ENCODE data around the gene MEGF10. TPM values are rescaled to one million over a fixed set of nuclear protein-coding genes. Genes with fewer than 3 reads are reported as not detected.
"Not testable (repeated sequence)": the region's sequence is repeated elsewhere in the genome, so short reads cannot be mapped to it uniquely, and the experiment has no call there.

The MEGF10 gene
- total RNA-seq, 1 donor from 2014 or later = not detected

DNA sequence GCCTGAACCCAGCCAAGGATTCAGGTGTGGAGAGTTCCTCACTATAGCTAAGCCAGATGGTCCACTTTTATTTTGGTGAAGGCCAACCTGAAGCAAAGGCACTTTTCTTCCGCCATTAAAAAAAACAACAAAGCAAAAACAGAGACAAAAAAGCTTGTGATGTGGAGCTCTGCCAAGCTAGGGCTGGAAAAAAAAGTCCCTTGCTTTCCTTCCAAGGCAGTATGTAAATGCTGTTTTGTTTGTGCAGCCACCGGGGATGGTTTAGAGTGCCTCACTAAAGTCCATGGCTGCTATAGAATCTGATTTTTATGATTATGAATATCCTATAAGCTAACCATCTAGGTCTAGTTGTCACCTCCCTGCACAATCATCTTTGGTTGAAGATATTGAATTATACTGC, 14.9 kb downstream of the MEGF10 start:
- TF ChIP-seq, protein P1, sequence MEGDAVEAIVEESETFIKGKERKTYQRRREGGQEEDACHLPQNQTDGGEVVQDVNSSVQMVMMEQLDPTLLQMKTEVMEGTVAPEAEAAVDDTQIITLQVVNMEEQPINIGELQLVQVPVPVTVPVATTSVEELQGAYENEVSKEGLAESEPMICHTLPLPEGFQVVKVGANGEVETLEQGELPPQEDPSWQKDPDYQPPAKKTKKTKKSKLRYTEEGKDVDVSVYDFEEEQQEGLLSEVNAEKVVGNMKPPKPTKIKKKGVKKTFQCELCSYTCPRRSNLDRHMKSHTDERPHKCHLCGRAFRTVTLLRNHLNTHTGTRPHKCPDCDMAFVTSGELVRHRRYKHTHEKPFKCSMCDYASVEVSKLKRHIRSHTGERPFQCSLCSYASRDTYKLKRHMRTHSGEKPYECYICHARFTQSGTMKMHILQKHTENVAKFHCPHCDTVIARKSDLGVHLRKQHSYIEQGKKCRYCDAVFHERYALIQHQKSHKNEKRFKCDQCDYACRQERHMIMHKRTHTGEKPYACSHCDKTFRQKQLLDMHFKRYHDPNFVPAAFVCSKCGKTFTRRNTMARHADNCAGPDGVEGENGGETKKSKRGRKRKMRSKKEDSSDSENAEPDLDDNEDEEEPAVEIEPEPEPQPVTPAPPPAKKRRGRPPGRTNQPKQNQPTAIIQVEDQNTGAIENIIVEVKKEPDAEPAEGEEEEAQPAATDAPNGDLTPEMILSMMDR (IDR thresholded peaks at IDR 0.05; ENCODE audit: insufficient read depth, low read length, severe bottlenecking) = no peak
- FAIRE-seq (no peak), DNase-seq (ENCODE audit: low read depth) (no peak)
- Histone ChIP-seq H3K36me3 (ENCODE audit: control insufficient read depth, insufficient read depth, low read length) (no peaks in the 10 kb centered on the region), H3K27me3 (ENCODE audit: control insufficient read depth, insufficient read depth, low read length) (peaks cover 5% of the 10 kb centered on the region), H3K4me3 (ENCODE audit: low read depth, low read length) (no peak overlapping the region)

DNA sequence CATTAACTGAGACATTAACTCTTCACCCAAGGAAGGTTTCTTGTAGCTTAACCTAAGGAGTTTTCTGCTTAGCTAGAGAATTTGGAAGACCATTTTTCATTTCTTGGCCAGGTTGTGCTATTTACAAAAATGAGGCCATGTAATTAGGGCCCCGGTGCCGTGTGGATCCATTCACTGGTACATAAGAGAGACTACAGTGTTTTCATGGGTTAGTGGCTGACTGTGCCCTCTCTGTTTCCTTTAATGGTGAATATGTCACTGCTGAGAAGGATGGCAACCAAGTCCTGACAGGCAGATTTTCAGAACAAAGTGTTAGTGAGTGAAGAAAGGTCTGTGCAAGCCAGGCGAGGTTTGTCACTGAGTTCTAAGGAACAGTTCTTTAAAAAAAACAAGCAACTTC, 15.4 kb downstream of the MEGF10 start:
- H3K36me3 ChIP-seq (ENCODE audit: control insufficient read depth, insufficient read depth, low read length) = no peaks in the 10 kb centered on the region
- TF ChIP-seq, protein P1 (IDR thresholded peaks at IDR 0.05; ENCODE audit: insufficient read depth, low read length, severe bottlenecking) = no peak
- no peak overlapping the region for H3K4me3 ChIP-seq (ENCODE audit: low read depth, low read length)
- DNase-seq (ENCODE audit: low read depth) (no peak), FAIRE-seq (no peak)
- H3K27me3 ChIP-seq (ENCODE audit: control insufficient read depth, insufficient read depth, low read length) = peaks cover 3% of the 10 kb centered on the region

DNA sequence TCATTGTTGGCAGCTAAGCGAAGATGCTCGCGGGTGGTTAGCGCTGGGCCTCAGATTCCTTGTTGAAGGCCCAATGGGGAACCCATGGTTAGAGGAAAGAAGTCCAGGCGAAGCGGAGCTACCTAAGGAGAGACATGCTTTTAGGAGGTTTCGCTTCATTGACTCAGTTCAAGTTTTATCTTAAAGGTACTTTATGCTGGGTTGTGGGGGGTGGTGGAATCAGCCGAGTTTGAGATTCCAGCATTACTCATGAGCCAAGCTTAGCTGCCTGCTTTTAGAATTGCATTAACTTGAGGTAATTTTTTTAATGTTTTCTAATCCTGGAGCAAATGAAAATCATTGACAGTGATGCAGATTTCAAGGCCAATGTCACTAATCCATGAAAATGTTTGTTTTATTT, 16.1 kb downstream of the MEGF10 start:
- no peak for DNase-seq (ENCODE audit: low read depth)
- TF ChIP-seq, protein P1 (IDR thresholded peaks at IDR 0.05; ENCODE audit: insufficient read depth, low read length, severe bottlenecking) = no peak
- FAIRE-seq = peak; percentile 83
- H3K4me3 ChIP-seq (ENCODE audit: low read depth, low read length) = no peak overlapping the region
- no peaks in the 10 kb centered on the region for H3K36me3 ChIP-seq (ENCODE audit: control insufficient read depth, insufficient read depth, low read length)
- peaks cover 7% of the 10 kb centered on the region for H3K27me3 ChIP-seq (ENCODE audit: control insufficient read depth, insufficient read depth, low read length)

DNA sequence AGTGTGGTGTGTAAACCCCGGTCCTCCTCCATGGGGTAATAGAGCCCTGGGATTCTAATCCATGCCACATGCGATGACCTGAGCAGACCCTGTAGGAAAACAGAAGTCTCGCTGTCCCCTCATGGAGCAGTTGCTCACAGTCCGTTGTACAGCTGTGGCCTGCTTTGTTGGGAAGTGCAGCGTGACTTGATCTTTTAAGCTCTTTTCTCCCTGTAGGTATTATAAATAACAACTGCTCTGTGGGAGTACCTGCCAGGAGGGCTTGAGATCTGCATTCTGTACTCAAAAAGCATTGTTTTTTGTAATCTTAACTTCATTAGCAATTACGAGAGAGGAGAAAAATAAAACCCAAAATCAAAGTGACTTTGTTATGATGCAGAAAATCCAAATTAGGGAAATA, 17.3 kb downstream of the MEGF10 start:
- no peak overlapping the region for H3K4me3 ChIP-seq (ENCODE audit: low read depth, low read length)
- no peak for FAIRE-seq
- TF ChIP-seq, protein P1 (IDR thresholded peaks at IDR 0.05; ENCODE audit: insufficient read depth, low read length, severe bottlenecking) = no peak
- DNase-seq (ENCODE audit: low read depth) = no peak
- no peaks in the 10 kb centered on the region for H3K36me3 ChIP-seq (ENCODE audit: control insufficient read depth, insufficient read depth, low read length)
- peaks cover 9% of the 10 kb centered on the region for H3K27me3 ChIP-seq (ENCODE audit: control insufficient read depth, insufficient read depth, low read length)

DNA sequence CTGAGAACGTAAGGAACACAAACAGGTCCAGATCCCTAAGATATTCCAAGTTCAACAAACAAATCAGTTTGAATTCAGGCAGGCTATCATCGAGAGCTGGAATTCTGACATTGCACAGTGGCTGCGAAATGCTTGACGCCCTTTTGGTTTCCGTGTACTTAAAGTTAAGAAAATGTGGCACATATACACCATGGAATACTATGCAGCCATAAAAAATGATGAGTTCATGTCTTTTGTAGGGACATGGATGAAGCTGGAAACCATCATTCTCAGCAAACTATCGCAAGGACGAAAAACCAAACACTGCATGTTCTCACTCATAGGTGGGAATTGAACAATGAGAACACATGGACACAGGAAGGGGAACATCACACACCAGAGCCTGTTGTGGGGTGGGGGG, 17.7 kb downstream of the MEGF10 start:
- H3K4me3 ChIP-seq (ENCODE audit: low read depth, low read length); DNase-seq (ENCODE audit: low read depth); H3K36me3 ChIP-seq (ENCODE audit: control insufficient read depth, insufficient read depth, low read length); H3K27me3 ChIP-seq (ENCODE audit: control insufficient read depth, insufficient read depth, low read length); FAIRE-seq: not testable (repeated sequence)

DNA sequence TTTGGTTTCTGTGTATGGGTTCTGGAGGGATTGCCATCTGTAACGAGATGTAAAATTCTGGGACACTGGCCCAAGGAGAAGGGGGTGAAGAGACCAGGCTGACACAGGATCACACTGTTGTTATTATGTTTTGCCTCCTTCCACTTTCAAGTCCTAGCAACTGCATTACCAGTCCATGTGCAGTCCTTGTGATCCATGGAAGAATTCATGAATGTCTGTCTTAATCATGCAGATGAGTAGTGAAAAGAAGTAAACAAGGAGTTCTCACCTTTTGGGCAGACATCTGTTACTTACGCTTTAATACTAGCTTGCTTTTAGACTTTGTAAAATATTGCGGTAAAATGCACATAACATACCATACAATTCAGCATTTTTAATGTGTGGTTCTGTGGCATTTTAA, 18.3 kb downstream of the MEGF10 start:
- TF ChIP-seq, protein P1 (IDR thresholded peaks at IDR 0.05; ENCODE audit: insufficient read depth, low read length, severe bottlenecking) = no peak
- FAIRE-seq (no peak), DNase-seq (ENCODE audit: low read depth) (no peak)
- H3K27me3 ChIP-seq (ENCODE audit: control insufficient read depth, insufficient read depth, low read length) = peaks cover 9% of the 10 kb centered on the region
- no peaks in the 10 kb centered on the region for H3K36me3 ChIP-seq (ENCODE audit: control insufficient read depth, insufficient read depth, low read length)
- H3K4me3 ChIP-seq (ENCODE audit: low read depth, low read length) = no peak overlapping the region

All from bronchial epithelial cell (primary cell).